ENCODE results near the gene CMIP. TPM values are rescaled to one million over a fixed set of nuclear protein-coding genes. Genes with fewer than 3 reads are reported as not detected.

Gene CMIP
- total RNA-seq, 1 experiment from 2014 or later, result 63.7 TPM

DNA sequence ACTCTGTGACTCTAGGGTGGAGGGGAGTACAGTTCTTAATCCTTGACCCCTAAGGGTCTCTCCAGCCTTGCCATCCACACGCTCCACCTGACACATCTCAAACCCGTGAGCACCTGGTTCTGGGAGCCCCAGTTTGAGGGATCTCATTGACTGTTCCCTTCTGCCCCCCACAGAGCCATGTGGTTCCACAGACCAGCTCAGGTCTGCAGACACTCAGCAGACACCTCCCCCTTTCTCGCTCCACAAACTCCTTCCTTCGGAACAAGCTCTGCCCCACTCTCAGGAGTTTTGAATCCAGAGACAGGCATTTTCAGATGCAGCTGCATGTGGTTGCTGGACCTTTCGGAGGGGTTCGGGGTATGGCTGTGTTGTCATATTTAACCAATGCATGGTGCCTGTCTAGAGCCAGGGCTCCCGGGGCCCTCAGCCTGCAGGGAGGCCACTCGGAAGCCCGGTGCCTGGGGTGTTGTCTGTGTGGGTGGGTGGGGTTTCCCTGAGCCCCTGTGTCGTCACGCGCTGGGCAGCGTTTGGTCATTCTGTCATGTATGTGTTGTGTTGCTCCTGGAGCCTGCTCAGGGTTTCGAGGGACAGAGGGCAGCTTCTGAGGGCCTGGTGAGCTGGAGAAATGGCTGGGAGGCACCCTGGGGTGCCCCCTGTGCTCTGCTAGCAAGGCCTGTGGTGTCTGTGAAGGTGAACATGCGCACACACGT, 235.3 kb downstream of the CMIP start:
- peak overlapping the region; percentile 60; the same call in 1 of the 2 replicates for H3K27ac Mint-ChIP-seq
- H3K36me3 Mint-ChIP-seq, result peaks cover 29% of the 10 kb centered on the region
- peaks cover 13% of the 10 kb centered on the region for H3K4me1 Mint-ChIP-seq
- TF ChIP-seq, protein P1, sequence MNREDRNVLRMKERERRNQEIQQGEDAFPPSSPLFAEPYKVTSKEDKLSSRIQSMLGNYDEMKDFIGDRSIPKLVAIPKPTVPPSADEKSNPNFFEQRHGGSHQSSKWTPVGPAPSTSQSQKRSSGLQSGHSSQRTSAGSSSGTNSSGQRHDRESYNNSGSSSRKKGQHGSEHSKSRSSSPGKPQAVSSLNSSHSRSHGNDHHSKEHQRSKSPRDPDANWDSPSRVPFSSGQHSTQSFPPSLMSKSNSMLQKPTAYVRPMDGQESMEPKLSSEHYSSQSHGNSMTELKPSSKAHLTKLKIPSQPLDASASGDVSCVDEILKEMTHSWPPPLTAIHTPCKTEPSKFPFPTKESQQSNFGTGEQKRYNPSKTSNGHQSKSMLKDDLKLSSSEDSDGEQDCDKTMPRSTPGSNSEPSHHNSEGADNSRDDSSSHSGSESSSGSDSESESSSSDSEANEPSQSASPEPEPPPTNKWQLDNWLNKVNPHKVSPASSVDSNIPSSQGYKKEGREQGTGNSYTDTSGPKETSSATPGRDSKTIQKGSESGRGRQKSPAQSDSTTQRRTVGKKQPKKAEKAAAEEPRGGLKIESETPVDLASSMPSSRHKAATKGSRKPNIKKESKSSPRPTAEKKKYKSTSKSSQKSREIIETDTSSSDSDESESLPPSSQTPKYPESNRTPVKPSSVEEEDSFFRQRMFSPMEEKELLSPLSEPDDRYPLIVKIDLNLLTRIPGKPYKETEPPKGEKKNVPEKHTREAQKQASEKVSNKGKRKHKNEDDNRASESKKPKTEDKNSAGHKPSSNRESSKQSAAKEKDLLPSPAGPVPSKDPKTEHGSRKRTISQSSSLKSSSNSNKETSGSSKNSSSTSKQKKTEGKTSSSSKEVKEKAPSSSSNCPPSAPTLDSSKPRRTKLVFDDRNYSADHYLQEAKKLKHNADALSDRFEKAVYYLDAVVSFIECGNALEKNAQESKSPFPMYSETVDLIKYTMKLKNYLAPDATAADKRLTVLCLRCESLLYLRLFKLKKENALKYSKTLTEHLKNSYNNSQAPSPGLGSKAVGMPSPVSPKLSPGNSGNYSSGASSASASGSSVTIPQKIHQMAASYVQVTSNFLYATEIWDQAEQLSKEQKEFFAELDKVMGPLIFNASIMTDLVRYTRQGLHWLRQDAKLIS (CRISPR knock-in tag; IDR thresholded peaks at IDR 0.05; ENCODE audit: borderline replicate concordance), result no peak
- TF ChIP-seq ZNF423 (CRISPR knock-in tag; IDR thresholded peaks at IDR 0.05), result 0 out of 2 replicates have a peak, but pooled peaks have one; percentile 12
- CTCF ChIA-PET, result no interaction called here
- H3K9me3 Mint-ChIP-seq, result no peaks in the 10 kb centered on the region
- no peak for DNase-seq (ENCODE audit: low spot score)
- no peaks in the 10 kb centered on the region for H3K27me3 Mint-ChIP-seq (ENCODE audit: low read depth)
- no peak overlapping the region for H3K4me3 Mint-ChIP-seq
- no peak for ATAC-seq
- POLR2A ChIA-PET, result no interaction called here

DNA sequence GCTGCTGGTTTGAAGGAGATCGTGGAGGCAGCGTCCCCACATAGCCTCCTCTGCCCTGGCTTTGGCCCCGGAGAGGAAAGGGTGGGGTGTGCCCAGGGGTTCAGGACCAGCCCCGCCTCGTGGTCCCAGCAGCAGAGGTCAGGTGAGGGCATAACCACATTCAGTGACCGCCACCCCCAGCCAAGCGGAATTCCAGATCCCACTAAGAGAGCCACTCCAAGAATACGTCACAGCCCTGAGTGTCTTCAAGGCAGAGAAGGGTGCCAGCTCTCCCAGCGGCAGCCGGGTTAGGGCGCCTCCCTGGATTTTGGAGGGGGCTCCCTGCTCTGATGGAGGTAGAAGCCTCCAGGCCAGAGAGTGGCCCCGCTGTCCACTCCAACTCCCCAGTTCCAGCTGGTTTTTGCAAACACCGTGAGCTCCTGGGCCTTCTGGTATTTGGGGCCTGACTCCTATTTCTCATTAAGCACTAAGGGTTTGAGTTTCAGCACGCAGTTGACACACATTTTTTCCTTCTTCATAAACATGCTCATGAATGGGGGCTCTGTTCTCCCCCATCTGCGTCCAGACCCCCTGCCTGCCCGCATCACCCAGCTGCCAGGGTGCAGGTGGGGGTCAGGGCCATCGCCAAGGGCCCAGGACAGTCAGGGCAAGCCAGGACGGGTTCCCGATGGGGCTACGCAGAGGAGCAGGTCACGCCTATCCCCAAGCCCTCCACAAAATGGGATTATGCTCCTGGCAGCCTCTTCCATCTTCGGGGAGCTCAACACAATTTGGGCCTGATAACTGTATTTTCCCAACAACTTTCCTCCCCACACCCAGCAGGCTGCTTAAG, 236.1 kb downstream of the CMIP start:
- Mint-ChIP-seq H3K4me1 (peaks cover 10% of the 10 kb centered on the region), H3K4me3 (no peak overlapping the region), H3K27ac (peak overlapping the region; percentile 88), H3K27me3 (ENCODE audit: low read depth) (no peaks in the 10 kb centered on the region), H3K36me3 (peaks cover 27% of the 10 kb centered on the region), H3K9me3 (no peaks in the 10 kb centered on the region)
- POLR2A ChIA-PET, result no interaction called here
- CTCF ChIA-PET, result no interaction called here
- no peak for TF ChIP-seq TEAD4 (CRISPR knock-in tag; IDR thresholded peaks at IDR 0.05)
- TF ChIP-seq, protein P2, sequence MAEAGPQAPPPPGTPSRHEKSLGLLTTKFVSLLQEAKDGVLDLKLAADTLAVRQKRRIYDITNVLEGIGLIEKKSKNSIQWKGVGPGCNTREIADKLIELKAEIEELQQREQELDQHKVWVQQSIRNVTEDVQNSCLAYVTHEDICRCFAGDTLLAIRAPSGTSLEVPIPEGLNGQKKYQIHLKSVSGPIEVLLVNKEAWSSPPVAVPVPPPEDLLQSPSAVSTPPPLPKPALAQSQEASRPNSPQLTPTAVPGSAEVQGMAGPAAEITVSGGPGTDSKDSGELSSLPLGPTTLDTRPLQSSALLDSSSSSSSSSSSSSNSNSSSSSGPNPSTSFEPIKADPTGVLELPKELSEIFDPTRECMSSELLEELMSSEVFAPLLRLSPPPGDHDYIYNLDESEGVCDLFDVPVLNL (CRISPR knock-in tag; IDR thresholded peaks at IDR 0.05; ENCODE audit: borderline replicate concordance, low read depth), result no peak
- ATAC-seq, result no peak
- DNase-seq (ENCODE audit: low spot score), result no peak

DNA sequence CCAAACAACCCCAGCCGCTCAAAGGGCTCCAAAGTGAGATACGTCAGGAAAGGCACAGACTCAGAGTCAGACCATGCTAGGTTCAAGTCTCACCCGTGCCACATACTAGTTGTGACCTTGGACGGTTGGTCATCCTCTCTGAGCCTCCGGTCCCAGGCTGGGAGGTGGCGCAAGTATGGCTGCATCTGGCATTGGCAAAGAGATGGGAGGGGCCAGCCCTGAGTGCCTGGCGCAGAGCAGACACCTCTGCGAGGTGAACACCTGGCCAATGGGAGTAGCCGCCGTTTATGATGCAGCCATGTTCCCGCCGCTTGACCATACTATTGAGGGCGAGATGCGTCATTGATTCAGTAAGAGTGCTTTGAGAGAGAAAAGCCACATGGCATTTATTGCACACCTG, 236.7 kb downstream of the CMIP start:
- Mint-ChIP-seq H3K27me3 (ENCODE audit: low read depth) (no peaks in the 10 kb centered on the region), H3K27ac (peak overlapping the region; percentile 88), H3K9me3 (no peaks in the 10 kb centered on the region), H3K4me1 (peaks cover 8% of the 10 kb centered on the region), H3K4me3 (no peak overlapping the region), H3K36me3 (peaks cover 26% of the 10 kb centered on the region)
- DNase-seq (ENCODE audit: low spot score) (no peak), ATAC-seq (no peak)
- ChIA-PET CTCF (interaction anchor here (1.0 kb wide), 1 partner anchor 49 kb away, joined by 3 read pairs; no protein-coding TSS in a partner anchor), POLR2A (no interaction called here)
- TF ChIP-seq, protein P3, sequence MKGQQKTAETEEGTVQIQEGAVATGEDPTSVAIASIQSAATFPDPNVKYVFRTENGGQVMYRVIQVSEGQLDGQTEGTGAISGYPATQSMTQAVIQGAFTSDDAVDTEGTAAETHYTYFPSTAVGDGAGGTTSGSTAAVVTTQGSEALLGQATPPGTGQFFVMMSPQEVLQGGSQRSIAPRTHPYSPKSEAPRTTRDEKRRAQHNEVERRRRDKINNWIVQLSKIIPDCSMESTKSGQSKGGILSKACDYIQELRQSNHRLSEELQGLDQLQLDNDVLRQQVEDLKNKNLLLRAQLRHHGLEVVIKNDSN (CRISPR knock-in tag; IDR thresholded peaks at IDR 0.05), result no peak
- no peak for TF ChIP-seq NFE2L1 (CRISPR knock-in tag; IDR thresholded peaks at IDR 0.05)
- TF ChIP-seq, protein P4, sequence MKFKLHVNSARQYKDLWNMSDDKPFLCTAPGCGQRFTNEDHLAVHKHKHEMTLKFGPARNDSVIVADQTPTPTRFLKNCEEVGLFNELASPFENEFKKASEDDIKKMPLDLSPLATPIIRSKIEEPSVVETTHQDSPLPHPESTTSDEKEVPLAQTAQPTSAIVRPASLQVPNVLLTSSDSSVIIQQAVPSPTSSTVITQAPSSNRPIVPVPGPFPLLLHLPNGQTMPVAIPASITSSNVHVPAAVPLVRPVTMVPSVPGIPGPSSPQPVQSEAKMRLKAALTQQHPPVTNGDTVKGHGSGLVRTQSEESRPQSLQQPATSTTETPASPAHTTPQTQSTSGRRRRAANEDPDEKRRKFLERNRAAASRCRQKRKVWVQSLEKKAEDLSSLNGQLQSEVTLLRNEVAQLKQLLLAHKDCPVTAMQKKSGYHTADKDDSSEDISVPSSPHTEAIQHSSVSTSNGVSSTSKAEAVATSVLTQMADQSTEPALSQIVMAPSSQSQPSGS (CRISPR knock-in tag; IDR thresholded peaks at IDR 0.05; ENCODE audit: borderline replicate concordance, low read depth), result no peak

DNA sequence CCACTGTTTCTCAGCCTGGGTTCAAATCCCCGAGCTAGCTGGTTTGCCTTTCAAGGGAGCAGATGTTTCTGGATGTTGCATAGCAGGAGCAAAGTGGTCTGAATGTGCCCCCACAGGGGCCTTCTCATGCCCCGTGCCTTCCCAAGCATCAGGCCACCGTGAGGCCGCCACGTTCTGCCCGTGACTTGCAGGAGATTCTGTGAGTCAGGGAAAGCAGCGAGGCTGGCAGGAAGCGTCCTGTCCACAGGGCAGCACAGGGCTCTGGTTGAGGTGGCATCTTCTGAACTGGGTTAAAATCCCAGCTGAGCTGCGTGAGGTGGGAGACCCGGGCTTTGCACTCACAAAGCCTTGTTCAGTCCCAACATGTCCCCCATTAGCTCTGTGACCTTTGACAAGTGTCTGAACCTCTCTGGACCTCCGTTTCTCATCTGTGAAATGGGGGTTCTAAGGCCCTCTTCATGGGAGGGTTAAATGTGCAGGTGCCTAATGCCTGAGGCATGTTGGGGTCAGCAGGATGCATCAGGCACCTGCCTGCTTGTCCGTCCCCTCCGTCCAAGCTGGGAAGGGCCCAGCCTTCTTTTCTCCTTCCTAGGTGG, 239.7 kb downstream of the CMIP start:
- H3K9me3 Mint-ChIP-seq, result no peaks in the 10 kb centered on the region
- DNase-seq (ENCODE audit: low spot score), result no peak
- H3K36me3 Mint-ChIP-seq, result peaks cover 19% of the 10 kb centered on the region
- no peaks in the 10 kb centered on the region for H3K27me3 Mint-ChIP-seq (ENCODE audit: low read depth)
- peaks cover 11% of the 10 kb centered on the region for H3K4me1 Mint-ChIP-seq
- ChIA-PET POLR2A (no interaction called here), CTCF (interaction anchor here (1.1 kb wide), 1 partner anchor 46 kb away, joined by 3 read pairs; no protein-coding TSS in a partner anchor)
- no peak for ATAC-seq
- no peak overlapping the region for H3K4me3 Mint-ChIP-seq
- H3K27ac Mint-ChIP-seq, result no peak overlapping the region; the same call in 1 of the 2 replicates
- TF ChIP-seq MXD4 (CRISPR knock-in tag; IDR thresholded peaks at IDR 0.05; ENCODE audit: borderline replicate concordance) (no peak), EMX1 (CRISPR knock-in tag; IDR thresholded peaks at IDR 0.05) (no peak), ZNF416 (CRISPR knock-in tag; IDR thresholded peaks at IDR 0.05) (no peak), ETV6 (CRISPR knock-in tag; IDR thresholded peaks at IDR 0.05) (no peak), CBFB (CRISPR knock-in tag; IDR thresholded peaks at IDR 0.05; ENCODE audit: low read depth) (no peak), SMAD4 (CRISPR knock-in tag; IDR thresholded peaks at IDR 0.05) (no peak), NFATC4 (CRISPR knock-in tag; IDR thresholded peaks at IDR 0.05) (no peak), GTF2I (CRISPR knock-in tag; conservative IDR thresholded peaks at IDR 0.05) (no peak)
- TF ChIP-seq, protein P3 (CRISPR knock-in tag; IDR thresholded peaks at IDR 0.05), result no peak
- TF ChIP-seq, protein P5, sequence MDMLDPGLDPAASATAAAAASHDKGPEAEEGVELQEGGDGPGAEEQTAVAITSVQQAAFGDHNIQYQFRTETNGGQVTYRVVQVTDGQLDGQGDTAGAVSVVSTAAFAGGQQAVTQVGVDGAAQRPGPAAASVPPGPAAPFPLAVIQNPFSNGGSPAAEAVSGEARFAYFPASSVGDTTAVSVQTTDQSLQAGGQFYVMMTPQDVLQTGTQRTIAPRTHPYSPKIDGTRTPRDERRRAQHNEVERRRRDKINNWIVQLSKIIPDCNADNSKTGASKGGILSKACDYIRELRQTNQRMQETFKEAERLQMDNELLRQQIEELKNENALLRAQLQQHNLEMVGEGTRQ (CRISPR knock-in tag; IDR thresholded peaks at IDR 0.05), result no peak

All from WTC11 (cell line).